ENCODE measurements around the gene FOXO1.

GRCh38 chr13:40599124-40599523, 67.3 kb downstream of the FOXO1 start:
- TF ChIP-seq POLR2A (IDR thresholded peaks at IDR 0.05; ENCODE audit: low read length) (no peak), GATA1 (IDR thresholded peaks at IDR 0.05; ENCODE audit: low read depth, low read length) (no peak)
